Measurements from ENCODE around the gene CEP44. TPM values are rescaled to one million over a fixed set of nuclear protein-coding genes. Genes with fewer than 3 reads are reported as not detected.
"Not testable (repeated sequence)": the region's sequence is repeated elsewhere in the genome, so short reads cannot be mapped to it uniquely, and the experiment has no call there.

Gene CEP44
- total and polyA plus RNA-seq, 4 donors = 2.2 to 18.7 (median 6.1) TPM

- no peak overlapping the region for H3K27ac ChIP-seq (ENCODE audit: low read depth in 1 of 2, low read length in 2 of 2)
- H3K4me3 ChIP-seq (ENCODE audit: low read depth in 1 of 3, low read length in 3 of 3) = no peak overlapping the region
- TF ChIP-seq FOXA1 (IDR thresholded peaks at IDR 0.05) (no peak), RAD21 (IDR thresholded peaks at IDR 0.05) (no peak), RXRA (IDR thresholded peaks at IDR 0.05) (no peak), SP1 (IDR thresholded peaks at IDR 0.05) (no peak), TAF1 (conservative IDR thresholded peaks at IDR 0.05) (no peak), ATF3 (IDR thresholded peaks at IDR 0.05) (no peak), EGR1 (IDR thresholded peaks at IDR 0.05; ENCODE audit: low read depth in 2 of 2) (no peak), HNF4G (IDR thresholded peaks at IDR 0.05) (no peak), JUND (IDR thresholded peaks at IDR 0.05) (no peak), GABPA (IDR thresholded peaks at IDR 0.05 in 1 of 2, conservative IDR thresholded peaks at IDR 0.05 in 1 of 2) (no peak), HNF4A (conservative IDR thresholded peaks at IDR 0.05) (no peak), YY1 (IDR thresholded peaks at IDR 0.05) (no peak), FOXA2 (IDR thresholded peaks at IDR 0.05) (no peak)
- TF ChIP-seq, protein P1, sequence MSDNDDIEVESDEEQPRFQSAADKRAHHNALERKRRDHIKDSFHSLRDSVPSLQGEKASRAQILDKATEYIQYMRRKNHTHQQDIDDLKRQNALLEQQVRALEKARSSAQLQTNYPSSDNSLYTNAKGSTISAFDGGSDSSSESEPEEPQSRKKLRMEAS (IDR thresholded peaks at IDR 0.05) = no peak
- TF ChIP-seq, protein P2, sequence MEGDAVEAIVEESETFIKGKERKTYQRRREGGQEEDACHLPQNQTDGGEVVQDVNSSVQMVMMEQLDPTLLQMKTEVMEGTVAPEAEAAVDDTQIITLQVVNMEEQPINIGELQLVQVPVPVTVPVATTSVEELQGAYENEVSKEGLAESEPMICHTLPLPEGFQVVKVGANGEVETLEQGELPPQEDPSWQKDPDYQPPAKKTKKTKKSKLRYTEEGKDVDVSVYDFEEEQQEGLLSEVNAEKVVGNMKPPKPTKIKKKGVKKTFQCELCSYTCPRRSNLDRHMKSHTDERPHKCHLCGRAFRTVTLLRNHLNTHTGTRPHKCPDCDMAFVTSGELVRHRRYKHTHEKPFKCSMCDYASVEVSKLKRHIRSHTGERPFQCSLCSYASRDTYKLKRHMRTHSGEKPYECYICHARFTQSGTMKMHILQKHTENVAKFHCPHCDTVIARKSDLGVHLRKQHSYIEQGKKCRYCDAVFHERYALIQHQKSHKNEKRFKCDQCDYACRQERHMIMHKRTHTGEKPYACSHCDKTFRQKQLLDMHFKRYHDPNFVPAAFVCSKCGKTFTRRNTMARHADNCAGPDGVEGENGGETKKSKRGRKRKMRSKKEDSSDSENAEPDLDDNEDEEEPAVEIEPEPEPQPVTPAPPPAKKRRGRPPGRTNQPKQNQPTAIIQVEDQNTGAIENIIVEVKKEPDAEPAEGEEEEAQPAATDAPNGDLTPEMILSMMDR (IDR thresholded peaks at IDR 0.05; ENCODE audit: low read depth, low read length, missing input control) = no peak
- TF ChIP-seq, protein P3, sequence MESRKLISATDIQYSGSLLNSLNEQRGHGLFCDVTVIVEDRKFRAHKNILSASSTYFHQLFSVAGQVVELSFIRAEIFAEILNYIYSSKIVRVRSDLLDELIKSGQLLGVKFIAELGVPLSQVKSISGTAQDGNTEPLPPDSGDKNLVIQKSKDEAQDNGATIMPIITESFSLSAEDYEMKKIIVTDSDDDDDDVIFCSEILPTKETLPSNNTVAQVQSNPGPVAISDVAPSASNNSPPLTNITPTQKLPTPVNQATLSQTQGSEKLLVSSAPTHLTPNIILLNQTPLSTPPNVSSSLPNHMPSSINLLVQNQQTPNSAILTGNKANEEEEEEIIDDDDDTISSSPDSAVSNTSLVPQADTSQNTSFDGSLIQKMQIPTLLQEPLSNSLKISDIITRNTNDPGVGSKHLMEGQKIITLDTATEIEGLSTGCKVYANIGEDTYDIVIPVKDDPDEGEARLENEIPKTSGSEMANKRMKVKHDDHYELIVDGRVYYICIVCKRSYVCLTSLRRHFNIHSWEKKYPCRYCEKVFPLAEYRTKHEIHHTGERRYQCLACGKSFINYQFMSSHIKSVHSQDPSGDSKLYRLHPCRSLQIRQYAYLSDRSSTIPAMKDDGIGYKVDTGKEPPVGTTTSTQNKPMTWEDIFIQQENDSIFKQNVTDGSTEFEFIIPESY (IDR thresholded peaks at IDR 0.05) = no peak
- 98% methylated on average over 3 of the region's 3 CpGs for WGBS
- no peaks in the 10 kb centered on the region for H3K9me3 ChIP-seq (ENCODE audit: control insufficient read depth in 4 of 4, low read length in 3 of 4)
- H3K4me1 ChIP-seq (ENCODE audit: control insufficient read depth in 4 of 4, insufficient read depth in 4 of 4, low read length in 3 of 4) = peaks cover 0 to 26% (median 19%) of the 10 kb centered on the region in 4 donors
- no peaks in the 10 kb centered on the region for H3K36me3 ChIP-seq (ENCODE audit: control insufficient read depth in 4 of 4, insufficient read depth in 3 of 4, low read depth in 1 of 4, low read length in 3 of 4)
- H3K9ac ChIP-seq (ENCODE audit: low read depth in 1 of 2, low read length in 2 of 2) = no peak overlapping the region
- no peak for DNase-seq (ENCODE audit: low spot score)
- H3K27me3 ChIP-seq (ENCODE audit: control insufficient read depth in 4 of 4, insufficient read depth in 4 of 4, low read length in 3 of 4) = no peaks in the 10 kb centered on the region
Observed at GRCh38 chr4:174286870-174287269, 3.2 kb downstream of the CEP44 start.

- H3K27me3 ChIP-seq (ENCODE audit: control insufficient read depth in 4 of 4, insufficient read depth in 4 of 4, low read length in 3 of 4) = no peaks in the 10 kb centered on the region
- no peak overlapping the region for H3K4me3 ChIP-seq (ENCODE audit: low read depth in 1 of 3, low read length in 3 of 3)
- no peak for DNase-seq (ENCODE audit: low spot score)
- H3K9ac ChIP-seq (ENCODE audit: low read depth in 1 of 2, low read length in 2 of 2) = no peak overlapping the region
- H3K27ac ChIP-seq (ENCODE audit: low read depth in 1 of 2, low read length in 2 of 2) = no peak overlapping the region
- TF ChIP-seq RAD21 (IDR thresholded peaks at IDR 0.05) (no peak), JUND (IDR thresholded peaks at IDR 0.05) (no peak), FOXA2 (IDR thresholded peaks at IDR 0.05) (no peak), NR2F2 (IDR thresholded peaks at IDR 0.05) (no peak), HNF4A (conservative IDR thresholded peaks at IDR 0.05) (no peak), HNF4G (IDR thresholded peaks at IDR 0.05) (no peak), YY1 (IDR thresholded peaks at IDR 0.05) (no peak), FOXA1 (IDR thresholded peaks at IDR 0.05) (no peak), ATF3 (IDR thresholded peaks at IDR 0.05) (no peak), RXRA (IDR thresholded peaks at IDR 0.05) (no peak)
- TF ChIP-seq, protein P2 (IDR thresholded peaks at IDR 0.05; ENCODE audit: low read depth, low read length, missing input control) = no peak
- TF ChIP-seq, protein P3 (IDR thresholded peaks at IDR 0.05) = no peak
- 98% methylated on average over 2 of the region's 2 CpGs for WGBS
- H3K36me3 ChIP-seq (ENCODE audit: control insufficient read depth in 4 of 4, insufficient read depth in 3 of 4, low read depth in 1 of 4, low read length in 3 of 4) = no peaks in the 10 kb centered on the region
- H3K4me1 ChIP-seq (ENCODE audit: control insufficient read depth in 4 of 4, insufficient read depth in 4 of 4, low read length in 3 of 4) = no peaks in the 10 kb centered on the region
- peaks cover 0 to 2% (median 0%) of the 10 kb centered on the region in 4 donors for H3K9me3 ChIP-seq (ENCODE audit: control insufficient read depth in 4 of 4, low read length in 3 of 4)
Observed at GRCh38 chr4:174292473-174292872, 8.8 kb downstream of the CEP44 start.

- not testable (repeated sequence) for H3K4me1 ChIP-seq (ENCODE audit: control insufficient read depth in 4 of 4, insufficient read depth in 4 of 4, low read length in 3 of 4); H3K4me3 ChIP-seq (ENCODE audit: low read depth in 1 of 3, low read length in 3 of 3)
- 95% methylated on average over 30 of the region's 30 CpGs for WGBS
Observed at GRCh38 chr4:174294641-174295040, 10.9 kb downstream of the CEP44 start.

More at GRCh38 chr4:174294641-174295040, 10.9 kb downstream of the CEP44 start:
- H3K27me3 ChIP-seq (ENCODE audit: control insufficient read depth in 4 of 4, insufficient read depth in 4 of 4, low read length in 3 of 4); H3K9me3 ChIP-seq (ENCODE audit: control insufficient read depth in 4 of 4, low read length in 3 of 4); DNase-seq (ENCODE audit: low spot score); H3K27ac ChIP-seq (ENCODE audit: low read depth in 1 of 2, low read length in 2 of 2); H3K9ac ChIP-seq (ENCODE audit: low read depth in 1 of 2, low read length in 2 of 2); H3K36me3 ChIP-seq (ENCODE audit: control insufficient read depth in 4 of 4, insufficient read depth in 3 of 4, low read depth in 1 of 4, low read length in 3 of 4): not testable (repeated sequence)

Measured in liver (tissue), 9 donors.